IMR-90 (cell line): ENCODE data around the gene ECI2. TPM values are rescaled to one million over a fixed set of nuclear protein-coding genes. Genes with fewer than 3 reads are reported as not detected.

ENCODE experiments used
- ATAC-seq: fragments of 200-7000 bp; cut with Tn5 transposase; 2 replicates; pipeline ENCODE4 v1.9.1; 2020; ENCODE audit warnings: low read depth, mild to moderate bottlenecking, moderate library complexity
- BruUV-seq: library from RNA; stranded (reverse); fragments of 400-500 nt; replicated peaks from 2 replicates; lab custom pipeline; 2021; lab: Mats Ljungman, UMichigan
- CTCF ChIA-PET: fragments of 300-600 bp; formaldehyde crosslinking; extraction: SDS; loops from one replicate; lab custom pipeline; 2021; ENCODE audit warnings: antibody characterized with exemption; lab: Yijun Ruan, JAX
- POLR2A ChIA-PET: fragments of 300-600 bp; sonication (Branson Sonifier 250); formaldehyde crosslinking; loops from one replicate; lab custom pipeline; 2022; ENCODE audit warnings: antibody characterized with exemption; ENCODE audit not compliant: unreplicated experiment; lab: Charles Lee
- DNase-seq: peaks from one replicate; pipeline ENCODE4 v3.0.0; 2013
- H2AFZ ChIP-seq: replicated peaks from 2 replicates; pipeline ENCODE3; 2013; ENCODE audit warnings: low read length, mild to moderate bottlenecking; ENCODE audit not compliant: poor library complexity
- H2AK5ac ChIP-seq: 2 replicates; pipeline ENCODE4 v1.6.1; 2013; ENCODE audit warnings: low read depth, low read length, inconsistent platforms
- H2AK9ac ChIP-seq: replicated peaks from 2 replicates; pipeline ENCODE3; 2013; ENCODE audit warnings: mild to moderate bottlenecking, low read depth, low read length, moderate library complexity; ENCODE audit not compliant: poor library complexity
- H2BK120ac ChIP-seq: 2 replicates; pipeline ENCODE4 v1.6.1; 2013; ENCODE audit warnings: low read depth, low read length, inconsistent platforms
- H2BK15ac ChIP-seq: 3 replicates; pipeline ENCODE4 v1.6.1; 2013; ENCODE audit warnings: low read depth, low read length, inconsistent platforms
- H2BK20ac ChIP-seq: 2 replicates; pipeline ENCODE4 v1.6.1; 2013; ENCODE audit warnings: low read depth, mild to moderate bottlenecking, inconsistent platforms, low read length, moderate library complexity
- H2BK5ac ChIP-seq: 2 replicates; pipeline ENCODE4 v1.6.1; 2013; ENCODE audit warnings: mild to moderate bottlenecking, low read depth, low read length, inconsistent platforms; ENCODE audit not compliant: poor library complexity, severe bottlenecking
- H3K14ac ChIP-seq: replicated peaks from 2 replicates; pipeline ENCODE4 v1.6.1; 2013; ENCODE audit warnings: low read depth, low read length, inconsistent platforms
- H3K18ac ChIP-seq: 2 replicates; pipeline ENCODE4 v1.6.1; 2013; ENCODE audit warnings: low read depth, low read length, control low read depth
- H3K23ac ChIP-seq: 2 replicates; pipeline ENCODE4 v1.6.1; 2013; ENCODE audit warnings: low read depth, low read length, inconsistent platforms
- H3K27ac ChIP-seq: 2 replicates; pipeline ENCODE4 v1.5.1; 2013; ENCODE audit warnings: mild to moderate bottlenecking, control low read depth, low read length; ENCODE audit not compliant: insufficient read depth
- H3K27me3 ChIP-seq: 2 replicates; pipeline ENCODE4 v1.6.1; 2013; ENCODE audit warnings: low read length; ENCODE audit not compliant: control insufficient read depth, insufficient read depth
- H3K36me3 ChIP-seq: 2 replicates; pipeline ENCODE4 v1.6.1; 2013; ENCODE audit warnings: low read length, mixed read lengths; ENCODE audit not compliant: control insufficient read depth, insufficient read depth
- H3K4ac ChIP-seq: 2 replicates; pipeline ENCODE4 v1.6.1; 2013; ENCODE audit warnings: low read depth, low read length, inconsistent platforms
- H3K4me1 ChIP-seq: 2 replicates; pipeline ENCODE4 v1.6.1; 2013; ENCODE audit warnings: low read length, mixed read lengths; ENCODE audit not compliant: control insufficient read depth, insufficient read depth
- H3K4me2 ChIP-seq: 2 replicates; pipeline ENCODE4 v1.6.1; 2013; ENCODE audit warnings: low read depth, mild to moderate bottlenecking, control low read depth, low read length, moderate library complexity
- H3K4me3 ChIP-seq: 2 replicates; pipeline ENCODE4 v1.5.1; 2013; ENCODE audit warnings: low read depth, mild to moderate bottlenecking, control low read depth, low read length, moderate library complexity; ENCODE audit not compliant: insufficient read depth
- H3K56ac ChIP-seq: 2 replicates; pipeline ENCODE4 v1.6.1; 2013; ENCODE audit warnings: low read length, inconsistent platforms; ENCODE audit not compliant: insufficient read depth; ENCODE audit errors: extremely low read depth
- H3K79me1 ChIP-seq, 2 experiments: 2 replicates each; pipeline ENCODE4 v1.6.1; 2013; ENCODE audit warnings: low read length in 2 of 2, inconsistent platforms in 1 of 2, low read depth in 1 of 2
- H3K9ac ChIP-seq: 2 replicates; pipeline ENCODE4 v1.6.1; 2013; ENCODE audit warnings: low read depth, low read length, control low read depth
- H3K9me1 ChIP-seq: 2 replicates; pipeline ENCODE4 v1.6.1; 2013; ENCODE audit warnings: low read length, inconsistent platforms; ENCODE audit not compliant: insufficient read depth
- H3K9me3 ChIP-seq: 2 replicates; pipeline ENCODE4 v1.6.1; 2013; ENCODE audit warnings: low read length; ENCODE audit not compliant: control insufficient read depth, insufficient read depth
- H4K20me1 ChIP-seq: 2 replicates; pipeline ENCODE4 v1.6.1; 2013; ENCODE audit warnings: low read length, inconsistent platforms; ENCODE audit not compliant: insufficient read depth
- H4K5ac ChIP-seq: 2 replicates; pipeline ENCODE4 v1.6.1; 2013; ENCODE audit warnings: mild to moderate bottlenecking, low read depth, low read length, control low read depth
- H4K8ac ChIP-seq, 2 experiments: 2 replicates each; pipeline ENCODE4 v1.6.1; 2013; ENCODE audit warnings: low read depth in 2 of 2, low read length in 2 of 2, control low read depth in 1 of 2, inconsistent platforms in 1 of 2
- H4K91ac ChIP-seq: 2 replicates; pipeline ENCODE4 v1.6.1; 2013; ENCODE audit warnings: low read depth, low read length, inconsistent platforms; ENCODE audit not compliant: insufficient read depth
- BHLHE40 ChIP-seq: fragments of 150-350 bp; IDR thresholded peaks from 2 replicates; pipeline ENCODE4 v1.6.1; 2016; ENCODE audit warnings: mild to moderate bottlenecking, low read depth, low read length
- CEBPB ChIP-seq: IDR thresholded peaks from 2 replicates; pipeline ENCODE4 v1.6.1; 2012; ENCODE audit warnings: low read depth, low read length, improper control_type of control experiment
- CHD1 ChIP-seq: IDR thresholded peaks from 2 replicates; pipeline ENCODE4 v1.6.1; 2012; ENCODE audit warnings: low read depth, low read length, improper control_type of control experiment
- CTCF ChIP-seq: conservative IDR thresholded peaks from 2 replicates; pipeline ENCODE4 v1.5.1; 2012; ENCODE audit warnings: mild to moderate bottlenecking, low read depth, low read length, improper control_type of control experiment
- ELK1 ChIP-seq: fragments of 150-350 bp; IDR thresholded peaks from 2 replicates; pipeline ENCODE4 v1.6.1; 2016; ENCODE audit warnings: low read depth, mild to moderate bottlenecking, low read length, moderate library complexity, borderline replicate concordance
- FOS ChIP-seq: fragments of 150-350 bp; IDR thresholded peaks from 2 replicates; pipeline ENCODE4 v1.6.1; 2016; ENCODE audit warnings: low read depth, low read length
- MAFK ChIP-seq: IDR thresholded peaks from 2 replicates; pipeline ENCODE4 v1.6.1; 2012; ENCODE audit warnings: low read depth, low read length, improper control_type of control experiment
- MAZ ChIP-seq: IDR thresholded peaks from 2 replicates; pipeline ENCODE4 v1.6.1; 2012; ENCODE audit warnings: low read depth, mild to moderate bottlenecking, low read length, improper control_type of control experiment, moderate library complexity, borderline replicate concordance
- MXI1 ChIP-seq: IDR thresholded peaks from 2 replicates; pipeline ENCODE4 v1.6.1; 2012; ENCODE audit warnings: low read depth, mild to moderate bottlenecking, low read length, moderate library complexity, borderline replicate concordance
- NFE2L2 ChIP-seq: fragments of 150-350 bp; IDR thresholded peaks from 2 replicates; pipeline ENCODE4 v1.6.1; 2016; ENCODE audit warnings: low read depth, mild to moderate bottlenecking, low read length
- POLR2A ChIP-seq: IDR thresholded peaks from 2 replicates; pipeline ENCODE4 v1.6.1; 2012; ENCODE audit warnings: mild to moderate bottlenecking, low read depth, low read length
- RAD21 ChIP-seq: IDR thresholded peaks from 2 replicates; pipeline ENCODE4 v1.6.1; 2012; ENCODE audit warnings: low read length, improper control_type of control experiment
- RCOR1 ChIP-seq: IDR thresholded peaks from 2 replicates; pipeline ENCODE4 v1.6.1; 2012; ENCODE audit warnings: mild to moderate bottlenecking, low read length, improper control_type of control experiment; ENCODE audit not compliant: insufficient replicate concordance
- RFX5 ChIP-seq: IDR thresholded peaks from 2 replicates; pipeline ENCODE4 v1.8.0; 2012; ENCODE audit warnings: low read depth, mild to moderate bottlenecking, low read length, moderate library complexity
- SMC3 ChIP-seq: fragments of 150-350 bp; IDR thresholded peaks from 2 replicates; pipeline ENCODE4 v1.6.1; 2016; ENCODE audit warnings: low read depth, mild to moderate bottlenecking, antibody characterized with exemption, low read length, moderate library complexity
- USF2 ChIP-seq: fragments of 150-350 bp; IDR thresholded peaks from 2 replicates; pipeline ENCODE4 v1.6.1; 2017; ENCODE audit warnings: mild to moderate bottlenecking, antibody characterized with exemption, low read length, low read depth
- WGBS, 2 experiments: methylation state at CpG; one replicate each; pipeline versions ENCODE4 v1.1.5 to v1.1.7; 2013; ENCODE audit warnings: missing lambda C conversion rate in 2 of 2; ENCODE audit not compliant: insufficient read length in 1 of 2; ENCODE audit errors: extremely low coverage in 2 of 2; 5-methylcytosine and 5-hydroxymethylcytosine counted together
- dilution Hi-C: fragments of 300-500 bp; cut with HindIII; formaldehyde crosslinking; loops from one replicate; pipeline ENCODE4 v1.14.3; 2018; ENCODE audit warnings: low sequenced_read_pairs; ENCODE audit not compliant: unreplicated experiment
- in situ Hi-C: fragments of 300-500 bp; cut with MboI; formaldehyde crosslinking; loops from 3 replicates; pipeline ENCODE4 v1.14.3; 2019; ENCODE audit warnings: low sequenced_read_pairs, inconsistent platforms, mixed read lengths
- intact Hi-C: fragments of 100-400 bp; cut with micrococcal nuclease; formaldehyde crosslinking; loops from 2 replicates; pipeline ENCODE4 v1.10.0; 2022
- polyA plus RNA-seq, 3 experiments: library from polyadenylated mRNA; depleted of rRNA; stranded (reverse); fragments of >200 nt; gene quantifications; 2 replicates each; pipeline ENCODE4 v1.2.3, GENCODE V29; 2012; ENCODE audit warnings: low replicate concordance in 1 of 3
- total RNA-seq: library from RNA; depleted of rRNA; stranded (reverse); fragments of >200 nt; gene quantifications from 2 replicates; pipeline ENCODE4 v1.2.3, GENCODE V29; 2012

ECI2 gene
- total and polyA plus RNA-seq, 2 of the 4 experiments (the other 2 are of a cell fraction) = 64.1 to 152 TPM

GRCh38 chr6:4145083-4145482 lies 9.7 kb upstream of the ECI2 start:
- Histone ChIP-seq H2AK5ac (no peak overlapping the region), H3K56ac (no peak overlapping the region), H2BK120ac (no peak overlapping the region), H3K9me3 (no peaks in the 10 kb centered on the region), H2AK9ac (no peak overlapping the region), H4K91ac (no peak overlapping the region), H3K36me3 (no peaks in the 10 kb centered on the region), H2AFZ (no peak overlapping the region), H4K20me1 (no peaks in the 10 kb centered on the region), H4K5ac (no peak overlapping the region), H3K4me2 (no peak overlapping the region), H2BK5ac (no peak overlapping the region), H2BK15ac (no peak overlapping the region), H3K27me3 (no peaks in the 10 kb centered on the region), H3K4ac (no peak overlapping the region), H3K9me1 (no peaks in the 10 kb centered on the region), H4K8ac (no peak overlapping the region), H3K79me1 (no peaks in the 10 kb centered on the region), H3K18ac (no peak overlapping the region), H3K9ac (no peak overlapping the region), H3K14ac (no peak overlapping the region), H3K4me3 (no peak overlapping the region), H3K23ac (no peak overlapping the region), H3K27ac (no peak overlapping the region), H2BK20ac (no peak overlapping the region), H3K4me1 (no peaks in the 10 kb centered on the region)
- POLR2A ChIA-PET = no interaction called here
- intact Hi-C loops (no loop called here), dilution Hi-C loops (no loop called here), in situ Hi-C loops (no loop called here)
- no peak for ATAC-seq
- no CpG with 5 or more reads among the region's 2 CpGs for WGBS, 2 experiments
- BruUV-seq = no TSS peak
- TF ChIP-seq MXI1 = no peak
- no peak for TF ChIP-seq USF2
- no peak for TF ChIP-seq BHLHE40
- no peak for TF ChIP-seq MAZ
- no peak for TF ChIP-seq RFX5
- TF ChIP-seq CHD1 = no peak
- TF ChIP-seq RAD21 = no peak
- no peak for TF ChIP-seq ELK1
- no peak for TF ChIP-seq POLR2A
- TF ChIP-seq CEBPB = no peak
- TF ChIP-seq MAFK = no peak
- no peak for TF ChIP-seq NFE2L2
- no peak for TF ChIP-seq FOS
- TF ChIP-seq SMC3 = no peak
- no peak for TF ChIP-seq CTCF
- no peak for TF ChIP-seq RCOR1
- DNase-seq = no peak
- CTCF ChIA-PET = no interaction called here
